SH-SY5Y (cell line): ENCODE measurements around the gene BZW2.

Experiments
- GATA2 ChIP-seq: IDR thresholded peaks from 2 replicates; pipeline ENCODE4 v1.6.1; 2011; ENCODE audit warnings: mild to moderate bottlenecking, low read depth, low read length
- GATA3 ChIP-seq: IDR thresholded peaks from 2 replicates; pipeline ENCODE4 v1.6.1; 2011; ENCODE audit warnings: low read depth, mild to moderate bottlenecking, low read length, moderate library complexity

GRCh38 chr7:16616122-16616521 is 29.9 kb upstream of the BZW2 start:
- TF ChIP-seq GATA2, result no peak
- TF ChIP-seq GATA3, result no peak
